Measurements from ENCODE around the gene SF3A1.

- TF ChIP-seq POLR2A (IDR thresholded peaks at IDR 0.05) (no peak), CTCF (IDR thresholded peaks at IDR 0.05) (no peak)
Observed at GRCh38 chr22:30313527-30314363, 42.9 kb downstream of the SF3A1 start.
